Right lobe of liver (tissue), 6 donors: ENCODE measurements around the gene VARS2. TPM values are rescaled to one million over a fixed set of nuclear protein-coding genes. Genes with fewer than 3 reads are reported as not detected.
"Not testable (repeated sequence)": the region's sequence is repeated elsewhere in the genome, so short reads cannot be mapped to it uniquely, and the experiment has no call there.

Source experiments
- ATAC-seq, 4 donors: fragments of 200-7000 bp; cut with Tn5 transposase; one replicate each; pipeline ENCODE4 v1.9.1; 2020; ENCODE audit warnings: mild to moderate bottlenecking in 4 of 4, moderate library complexity in 4 of 4
- DNase-seq, 3 donors: peaks; one replicate each; pipeline ENCODE4 v3.0.0-alpha.2; 2020
- H3K27ac ChIP-seq, 3 donors: fragments of 200-600 bp; one replicate each; pipeline ENCODE4 v1.8.0; 2022
- H3K27me3 ChIP-seq, 2 donors: fragments of 200-600 bp; one replicate each; pipeline ENCODE4 v1.8.0; 2022
- H3K36me3 ChIP-seq, 4 donors: fragments of 200-600 bp; sonication (generic) in 1 of 4; one replicate each; pipeline versions ENCODE4 v1.5.1 to v1.8.0; 2017 to 2022; ENCODE audit warnings: control low read depth in 1 of 4
- H3K4me1 ChIP-seq, 4 donors: fragments of 200-600 bp; sonication (generic) in 1 of 4; one replicate each; pipeline versions ENCODE4 v1.5.1 to v1.8.0; 2017 to 2022; ENCODE audit warnings: control low read depth in 1 of 4
- H3K4me3 ChIP-seq, 3 donors: fragments of 200-600 bp; one replicate each; pipeline ENCODE4 v1.8.0; 2022
- H3K9me3 ChIP-seq, 4 donors: fragments of 200-600 bp; sonication (generic) in 1 of 4; one replicate each; pipeline versions ENCODE4 v1.5.1 to v1.8.0; 2017 to 2022; ENCODE audit warnings: control low read depth in 1 of 4
- POLR2A ChIP-seq: fragments of 450-650 bp; IDR thresholded peaks from one replicate; pipeline ENCODE4 v1.6.1; 2017; ENCODE audit warnings: antibody characterized with exemption, mild to moderate bottlenecking
- WGBS: methylation state at CpG from one replicate; pipeline ENCODE4 v1.1.6; 2018; ENCODE audit warnings: low coverage, low lambda C conversion rate; ENCODE audit not compliant: insufficient coverage; ENCODE audit errors: missing lambda C conversion rate; 5-methylcytosine and 5-hydroxymethylcytosine counted together
- intact Hi-C, 2 donors: fragments of 100-400 bp; cut with DNase I; formaldehyde crosslinking; loops; one replicate each; pipeline versions ENCODE4 v1.11.2 to v1.14.1; 2022
- total RNA-seq, 6 experiments: library from RNA; depleted of rRNA in 2 of 6; stranded (reverse); fragments of >200 nt in 2 of 6; fragmentation: NEBNext Ultra II Directional in 3 of 6; extraction: Animal tissue kit (Norgen Biotek cat#: 25700) in 3 of 6; gene quantifications; one replicate each; pipeline versions ENCODE4 v1.1.0 to v1.2.4, GENCODE V29; 2016 to 2023
- TF ChIP-seq, protein P1 (sequence below), 4 donors: fragments of 200-600 bp in 3 of 4; fragments of 450-650 bp in 1 of 4; IDR thresholded peaks; one replicate each; pipeline versions ENCODE4 v1.5.1 to v1.8.0; 2016 to 2022; ENCODE audit warnings: antibody characterized with exemption in 4 of 4, mild to moderate bottlenecking in 2 of 4
- donor health status: DM: no; HTN: yes; CAD: no.
- donor health status: DM: no; HTN: no; CAD: no.
- donor health status: DM: no; HTN: no; CAD: no.
- donor health status: DM: no; HTN: yes; CAD: no.
- donor health status: DM: no; HTN: yes; CAD: no.

Gene VARS2
- total RNA-seq, 6 experiments from 2014 or later: 21.5 to 36.1 (median 25.9) TPM

DNA sequence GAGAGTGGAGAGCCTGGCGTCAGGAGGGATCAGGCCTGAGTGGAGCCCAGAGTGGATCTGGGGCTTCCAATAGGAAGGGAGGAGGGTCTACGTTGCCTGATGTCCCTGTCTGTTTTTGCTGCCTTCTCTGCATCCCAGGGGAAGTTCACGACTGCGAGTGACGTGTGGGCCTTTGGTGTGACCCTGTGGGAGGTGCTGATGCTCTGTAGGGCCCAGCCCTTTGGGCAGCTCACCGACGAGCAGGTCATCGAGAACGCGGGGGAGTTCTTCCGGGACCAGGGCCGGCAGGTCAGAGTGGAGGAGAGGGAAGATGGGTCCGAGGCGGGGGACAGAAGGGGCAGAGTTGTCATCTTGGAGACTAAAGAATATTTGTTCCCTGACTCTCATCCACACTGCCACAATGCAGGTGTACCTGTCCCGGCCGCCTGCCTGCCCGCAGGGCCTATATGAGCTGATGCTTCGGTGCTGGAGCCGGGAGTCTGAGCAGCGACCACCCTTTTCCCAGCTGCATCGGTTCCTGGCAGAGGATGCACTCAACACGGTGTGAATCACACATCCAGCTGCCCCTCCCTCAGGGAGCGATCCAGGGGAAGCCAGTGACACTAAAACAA, 15.2 kb upstream of the VARS2 start:
- DNase-seq: peak in 1 of 3 donors; percentile 10
- no peaks in the 10 kb centered on the region for H3K27me3 ChIP-seq
- no peaks in the 10 kb centered on the region for H3K36me3 ChIP-seq
- WGBS: 90% methylated on average over 4 of the region's 23 CpGs
- no peak overlapping the region for H3K27ac ChIP-seq
- ATAC-seq: no peak
- H3K4me3 ChIP-seq: no peak overlapping the region
- no peaks in the 10 kb centered on the region for H3K4me1 ChIP-seq
- TF ChIP-seq, protein P1, sequence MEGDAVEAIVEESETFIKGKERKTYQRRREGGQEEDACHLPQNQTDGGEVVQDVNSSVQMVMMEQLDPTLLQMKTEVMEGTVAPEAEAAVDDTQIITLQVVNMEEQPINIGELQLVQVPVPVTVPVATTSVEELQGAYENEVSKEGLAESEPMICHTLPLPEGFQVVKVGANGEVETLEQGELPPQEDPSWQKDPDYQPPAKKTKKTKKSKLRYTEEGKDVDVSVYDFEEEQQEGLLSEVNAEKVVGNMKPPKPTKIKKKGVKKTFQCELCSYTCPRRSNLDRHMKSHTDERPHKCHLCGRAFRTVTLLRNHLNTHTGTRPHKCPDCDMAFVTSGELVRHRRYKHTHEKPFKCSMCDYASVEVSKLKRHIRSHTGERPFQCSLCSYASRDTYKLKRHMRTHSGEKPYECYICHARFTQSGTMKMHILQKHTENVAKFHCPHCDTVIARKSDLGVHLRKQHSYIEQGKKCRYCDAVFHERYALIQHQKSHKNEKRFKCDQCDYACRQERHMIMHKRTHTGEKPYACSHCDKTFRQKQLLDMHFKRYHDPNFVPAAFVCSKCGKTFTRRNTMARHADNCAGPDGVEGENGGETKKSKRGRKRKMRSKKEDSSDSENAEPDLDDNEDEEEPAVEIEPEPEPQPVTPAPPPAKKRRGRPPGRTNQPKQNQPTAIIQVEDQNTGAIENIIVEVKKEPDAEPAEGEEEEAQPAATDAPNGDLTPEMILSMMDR (IDR thresholded peaks at IDR 0.05): no peak
- no peak for TF ChIP-seq POLR2A
- intact Hi-C loops: no loop called here
- H3K9me3 ChIP-seq: no peaks in the 10 kb centered on the region

DNA sequence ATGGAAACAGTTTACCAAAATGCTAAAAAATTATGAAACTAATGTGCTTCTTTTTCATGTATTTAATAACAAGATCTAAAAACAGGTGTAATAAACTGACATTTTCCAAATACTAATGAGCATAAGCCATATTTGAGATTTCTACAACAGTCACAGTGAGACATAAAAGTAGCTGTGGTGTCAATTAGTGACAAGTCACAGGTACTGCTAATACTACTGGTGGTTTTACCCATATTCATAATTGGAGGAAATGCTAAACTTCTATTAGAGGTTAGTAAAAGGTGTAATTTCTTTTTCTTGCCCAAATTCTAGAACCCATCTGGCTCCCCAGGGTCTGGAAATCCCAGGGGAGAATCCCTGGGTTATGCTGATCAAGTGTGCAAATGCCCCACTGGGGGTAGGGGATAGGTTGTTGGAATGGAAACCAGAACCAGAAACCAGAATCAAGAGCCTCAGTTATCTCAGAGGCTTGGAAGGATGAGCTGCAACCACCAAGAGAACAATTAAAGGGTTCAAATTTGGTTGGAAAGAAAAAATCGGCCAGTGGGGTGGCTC, 13.1 kb upstream of the VARS2 start:
- no peaks in the 10 kb centered on the region for H3K4me1 ChIP-seq
- DNase-seq (peak in 1 of 3 donors; percentile 1), ATAC-seq (no peak)
- no peak overlapping the region for H3K27ac ChIP-seq
- intact Hi-C loops: no loop called here
- no peaks in the 10 kb centered on the region for H3K36me3 ChIP-seq
- TF ChIP-seq, protein P1 (IDR thresholded peaks at IDR 0.05): no peak
- TF ChIP-seq POLR2A: no peak
- 88% methylated on average over 1 of the region's 1 CpG for WGBS
- H3K4me3 ChIP-seq: no peak overlapping the region
- no peaks in the 10 kb centered on the region for H3K27me3 ChIP-seq
- H3K9me3 ChIP-seq: no peaks in the 10 kb centered on the region

DNA sequence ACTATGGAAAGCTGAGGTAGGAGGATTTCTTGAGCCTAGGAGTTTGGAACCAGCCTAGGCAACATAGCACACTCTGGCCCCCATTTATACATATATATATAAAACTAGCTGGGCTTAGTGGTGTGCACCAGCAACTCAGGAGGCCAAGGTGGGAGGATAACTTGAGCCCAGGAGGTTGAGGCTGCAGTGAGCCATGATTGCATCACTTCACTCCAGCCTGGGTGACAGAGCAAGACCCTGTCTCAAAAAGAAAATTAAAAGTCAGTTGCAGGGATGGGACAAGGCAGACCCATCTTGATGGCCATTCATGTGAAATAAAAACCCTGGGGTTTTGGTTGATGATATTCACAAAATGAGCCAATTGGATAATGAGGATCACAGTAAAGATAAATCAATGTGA, 12.6 kb upstream of the VARS2 start:
- no peaks in the 10 kb centered on the region for H3K27me3 ChIP-seq
- H3K4me3 ChIP-seq: no peak overlapping the region
- no peaks in the 10 kb centered on the region for H3K36me3 ChIP-seq
- H3K27ac ChIP-seq: no peak overlapping the region
- intact Hi-C loops: no loop called here
- no peak for DNase-seq
- no peaks in the 10 kb centered on the region for H3K9me3 ChIP-seq
- TF ChIP-seq, protein P1 (IDR thresholded peaks at IDR 0.05): no peak
- TF ChIP-seq POLR2A: no peak
- no peak for ATAC-seq
- no peaks in the 10 kb centered on the region for H3K4me1 ChIP-seq

DNA sequence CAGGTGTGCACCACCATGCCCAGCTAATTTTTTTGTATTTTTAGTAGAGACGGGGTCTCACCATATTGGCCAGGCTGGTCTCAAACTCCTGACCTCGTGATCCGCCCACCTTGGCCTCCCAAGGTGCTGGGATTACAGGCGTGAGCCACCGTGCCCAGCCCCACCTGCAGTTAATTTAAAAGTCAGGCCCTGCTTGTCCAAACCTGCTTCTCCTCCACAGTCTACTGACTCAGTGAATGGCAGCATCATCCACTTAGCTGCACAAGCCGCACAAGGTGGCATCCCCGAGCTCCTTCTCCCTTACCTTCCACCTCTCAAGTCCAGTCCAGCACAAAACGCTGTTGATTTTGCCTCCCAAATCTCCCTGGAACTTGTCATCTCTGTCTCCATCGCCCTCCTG, 11.8 kb upstream of the VARS2 start:
- ATAC-seq, H3K27me3 ChIP-seq, intact Hi-C loops, H3K9me3 ChIP-seq, H3K36me3 ChIP-seq, H3K4me3 ChIP-seq, H3K27ac ChIP-seq, H3K4me1 ChIP-seq: not testable (repeated sequence)
- peak in 1 of 3 donors; percentile 14 for DNase-seq
- WGBS: 77% methylated on average over 5 of the region's 9 CpGs

DNA sequence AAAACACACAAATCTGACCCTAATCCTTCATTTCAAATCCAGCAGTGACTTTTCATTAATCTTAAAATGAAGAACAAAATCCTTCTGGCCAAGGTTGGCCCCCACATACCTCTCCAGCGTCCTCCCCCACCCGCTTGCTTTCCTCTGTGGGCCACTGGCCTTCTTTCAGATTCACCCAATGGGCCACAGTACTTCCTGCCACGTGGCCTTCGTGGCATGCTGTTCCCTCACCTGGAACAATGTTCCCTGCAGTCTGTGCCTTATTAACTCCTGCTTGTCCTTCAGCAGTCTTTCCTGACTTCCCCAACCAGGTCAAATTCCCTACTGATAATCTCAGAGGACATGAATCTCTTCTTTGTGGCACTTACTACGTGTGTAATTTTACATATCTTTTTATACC, 11.3 kb upstream of the VARS2 start:
- Histone ChIP-seq H3K4me3 (no peak overlapping the region), H3K36me3 (no peaks in the 10 kb centered on the region), H3K27me3 (no peaks in the 10 kb centered on the region), H3K4me1 (no peaks in the 10 kb centered on the region), H3K9me3 (no peaks in the 10 kb centered on the region), H3K27ac (no peak overlapping the region)
- 45% methylated on average over 5 of the region's 5 CpGs for WGBS
- ATAC-seq (no peak), DNase-seq (peak in 1 of 3 donors; percentile 7)
- intact Hi-C loops: no loop called here
- TF ChIP-seq, protein P1 (IDR thresholded peaks at IDR 0.05): no peak
- no peak for TF ChIP-seq POLR2A
